ENCODE data around the gene KANK3. TPM values are rescaled to one million over a fixed set of nuclear protein-coding genes. Genes with fewer than 3 reads are reported as not detected.
A peak's percentile ranks its signal among the peaks of the same experiment; 100 is the strongest.

The KANK3 gene
- total RNA-seq, 1 experiment from 2014 or later: 1.2 TPM

GRCh38 chr19:8334458-8335342 is 8.4 kb downstream of the KANK3 start:
- CTCF ChIA-PET: interaction anchor here (0.5 to 0.7 kb wide), 2 partner anchors 22 to 30 kb away, joined by 3 to 4 read pairs; no protein-coding TSS in a partner anchor
- intact Hi-C loops (cut with micrococcal nuclease; ENCODE audit: unreplicated experiment) (no loop called here), in situ Hi-C loops (cut with HindIII; ENCODE audit: low pct_unique_long_range_greater_than_20kb, low sequenced_read_pairs) (no loop called here)
- ATAC-seq (peak; percentile 91), DNase-seq (ENCODE audit: low read depth, low spot score) (no peak)
- Histone ChIP-seq H3K36me3 (ENCODE audit: control insufficient read depth, insufficient read depth, low read length) (no peaks in the 10 kb centered on the region), H3K27me3 (ENCODE audit: control insufficient read depth, insufficient read depth, low read length) (no peaks in the 10 kb centered on the region; the same call in 1 of the 2 replicates), H3K4me3 (ENCODE audit: low read depth in 2 of 2, low read length in 2 of 2) (peak overlapping the region in 1 of 2 experiments; percentile 31; a peak in 3 of 4 replicates), H3K9me3 (ENCODE audit: control insufficient read depth, insufficient read depth, low read depth, low read length) (no peaks in the 10 kb centered on the region), H3K27ac (ENCODE audit: low read length) (no peak overlapping the region), H3K4me1 (ENCODE audit: control insufficient read depth, insufficient read depth, low read length) (no peaks in the 10 kb centered on the region)
- POLR2A ChIA-PET: interaction anchor here (0.5 kb wide), 1 partner anchor 10 kb away, joined by 3 read pairs; no protein-coding TSS in a partner anchor
- TF ChIP-seq POLR2AphosphoS5 (IDR thresholded peaks at IDR 0.05; ENCODE audit: low read depth, low read length) (no peak), SIN3A (IDR thresholded peaks at IDR 0.05; ENCODE audit: borderline replicate concordance, insufficient read depth, low read depth, low read length) (no peak), CTCF (IDR thresholded peaks at IDR 0.05) (no peak), TCF7L2 (IDR thresholded peaks at IDR 0.05; ENCODE audit: low read depth, low read length) (no peak)
- TF ChIP-seq, protein P1, sequence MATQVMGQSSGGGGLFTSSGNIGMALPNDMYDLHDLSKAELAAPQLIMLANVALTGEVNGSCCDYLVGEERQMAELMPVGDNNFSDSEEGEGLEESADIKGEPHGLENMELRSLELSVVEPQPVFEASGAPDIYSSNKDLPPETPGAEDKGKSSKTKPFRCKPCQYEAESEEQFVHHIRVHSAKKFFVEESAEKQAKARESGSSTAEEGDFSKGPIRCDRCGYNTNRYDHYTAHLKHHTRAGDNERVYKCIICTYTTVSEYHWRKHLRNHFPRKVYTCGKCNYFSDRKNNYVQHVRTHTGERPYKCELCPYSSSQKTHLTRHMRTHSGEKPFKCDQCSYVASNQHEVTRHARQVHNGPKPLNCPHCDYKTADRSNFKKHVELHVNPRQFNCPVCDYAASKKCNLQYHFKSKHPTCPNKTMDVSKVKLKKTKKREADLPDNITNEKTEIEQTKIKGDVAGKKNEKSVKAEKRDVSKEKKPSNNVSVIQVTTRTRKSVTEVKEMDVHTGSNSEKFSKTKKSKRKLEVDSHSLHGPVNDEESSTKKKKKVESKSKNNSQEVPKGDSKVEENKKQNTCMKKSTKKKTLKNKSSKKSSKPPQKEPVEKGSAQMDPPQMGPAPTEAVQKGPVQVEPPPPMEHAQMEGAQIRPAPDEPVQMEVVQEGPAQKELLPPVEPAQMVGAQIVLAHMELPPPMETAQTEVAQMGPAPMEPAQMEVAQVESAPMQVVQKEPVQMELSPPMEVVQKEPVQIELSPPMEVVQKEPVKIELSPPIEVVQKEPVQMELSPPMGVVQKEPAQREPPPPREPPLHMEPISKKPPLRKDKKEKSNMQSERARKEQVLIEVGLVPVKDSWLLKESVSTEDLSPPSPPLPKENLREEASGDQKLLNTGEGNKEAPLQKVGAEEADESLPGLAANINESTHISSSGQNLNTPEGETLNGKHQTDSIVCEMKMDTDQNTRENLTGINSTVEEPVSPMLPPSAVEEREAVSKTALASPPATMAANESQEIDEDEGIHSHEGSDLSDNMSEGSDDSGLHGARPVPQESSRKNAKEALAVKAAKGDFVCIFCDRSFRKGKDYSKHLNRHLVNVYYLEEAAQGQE (IDR thresholded peaks at IDR 0.05; ENCODE audit: insufficient read depth in 1 of 2, low read depth in 2 of 2, low read length in 1 of 2): no peak
- no TSS peak for BruUV-seq (replicated peaks)

GRCh38 chr19:8333767-8334457 is 9.2 kb downstream of the KANK3 start:
- H3K27ac ChIP-seq (ENCODE audit: low read length): no peak overlapping the region
- H3K27me3 ChIP-seq (ENCODE audit: control insufficient read depth, insufficient read depth, low read length): no peaks in the 10 kb centered on the region; the same call in 1 of the 2 replicates
- POLR2A ChIA-PET: interaction anchor here (0.5 to 0.7 kb wide), 2 partner anchors 9 to 10 kb away, joined by 3 read pairs; no protein-coding TSS in a partner anchor
- in situ Hi-C loops (cut with HindIII; ENCODE audit: low pct_unique_long_range_greater_than_20kb, low sequenced_read_pairs): no loop called here
- H3K9me3 ChIP-seq (ENCODE audit: control insufficient read depth, insufficient read depth, low read depth, low read length): no peaks in the 10 kb centered on the region
- no peaks in the 10 kb centered on the region for H3K4me1 ChIP-seq (ENCODE audit: control insufficient read depth, insufficient read depth, low read length)
- DNase-seq (ENCODE audit: low read depth, low spot score): no peak
- CTCF ChIA-PET: no interaction called here
- BruUV-seq (replicated peaks): no TSS peak
- no peaks in the 10 kb centered on the region for H3K36me3 ChIP-seq (ENCODE audit: control insufficient read depth, insufficient read depth, low read length)
- no peak for ATAC-seq
- intact Hi-C loops (cut with micrococcal nuclease; ENCODE audit: unreplicated experiment): no loop called here
- TF ChIP-seq POLR2AphosphoS5 (IDR thresholded peaks at IDR 0.05; ENCODE audit: low read depth, low read length) (no peak), SIN3A (IDR thresholded peaks at IDR 0.05; ENCODE audit: borderline replicate concordance, insufficient read depth, low read depth, low read length) (no peak), TCF7L2 (IDR thresholded peaks at IDR 0.05; ENCODE audit: low read depth, low read length) (no peak), CTCF (IDR thresholded peaks at IDR 0.05) (no peak)
- TF ChIP-seq, protein P1 (IDR thresholded peaks at IDR 0.05; ENCODE audit: insufficient read depth in 1 of 2, low read depth in 2 of 2, low read length in 1 of 2): no peak
- H3K4me3 ChIP-seq (ENCODE audit: low read depth in 2 of 2, low read length in 2 of 2): no peak overlapping the region
